Glutamatergic neuron (in vitro differentiated cells): ENCODE results near the gene DCAF4. TPM values are rescaled to one million over a fixed set of nuclear protein-coding genes. Genes with fewer than 3 reads are reported as not detected.

Experiments
- DNase-seq: peaks from one replicate; pipeline ENCODE4 v3.0.0; 2022
- H3K27ac Mint-ChIP-seq: one replicate; pipeline ENCODE4 v1.8.0; 2020; ENCODE audit warnings: mild to moderate bottlenecking, mixed read lengths, inconsistent platforms; ENCODE audit not compliant: unreplicated experiment
- H3K27me3 Mint-ChIP-seq: one replicate; pipeline ENCODE4 v1.8.0; 2020; ENCODE audit warnings: mild to moderate bottlenecking, moderate library complexity, mixed read lengths, inconsistent platforms; ENCODE audit not compliant: unreplicated experiment
- H3K36me3 Mint-ChIP-seq: one replicate; pipeline ENCODE4 v1.8.0; 2020; ENCODE audit warnings: mild to moderate bottlenecking, mixed read lengths, inconsistent platforms; ENCODE audit not compliant: unreplicated experiment
- H3K4me1 Mint-ChIP-seq: one replicate; pipeline ENCODE4 v1.8.0; 2020; ENCODE audit warnings: mild to moderate bottlenecking, low read depth, mixed read lengths, inconsistent platforms; ENCODE audit not compliant: unreplicated experiment
- H3K4me3 Mint-ChIP-seq: one replicate; pipeline ENCODE4 v1.8.0; 2020; ENCODE audit warnings: mild to moderate bottlenecking, mixed read lengths, inconsistent platforms; ENCODE audit not compliant: unreplicated experiment
- H3K9me3 Mint-ChIP-seq: one replicate; pipeline ENCODE4 v1.8.0; 2020; ENCODE audit warnings: mild to moderate bottlenecking, moderate library complexity, mixed read lengths, inconsistent platforms; ENCODE audit not compliant: unreplicated experiment
- CTCF ChIP-seq: fragments of 200-600 bp; sonication (generic); IDR thresholded peaks from one replicate; pipeline ENCODE4 v1.5.0; 2021; ENCODE audit not compliant: partially characterized antibody, unreplicated experiment
- total RNA-seq: library from RNA; stranded (reverse); fragmentation: NEBNext Ultra II Directional; extraction: Animal tissue kit (Norgen Biotek cat#: 25700); gene quantifications from one replicate; pipeline ENCODE4 v1.2.1, GENCODE V29; 2021; ENCODE audit not compliant: unreplicated experiment

Gene DCAF4
- total RNA-seq, 1 donor from 2014 or later = 23.4 TPM

- Mint-ChIP-seq H3K27me3 (peaks cover 2% of the 10 kb centered on the region), H3K9me3 (peaks cover 3% of the 10 kb centered on the region), H3K36me3 (no peaks in the 10 kb centered on the region), H3K4me1 (peaks cover 19% of the 10 kb centered on the region), H3K4me3 (no peak overlapping the region), H3K27ac (no peak overlapping the region)
- TF ChIP-seq CTCF = no peak
- no peak for DNase-seq
These were observed 43.2 kb upstream of the DCAF4 start for GRCh38 chr14:72883109-72883508.

- H3K9me3 Mint-ChIP-seq = peaks cover 5% of the 10 kb centered on the region
- H3K4me3 Mint-ChIP-seq = no peak overlapping the region
- TF ChIP-seq CTCF = no peak
These were observed 42.3 kb upstream of the DCAF4 start for GRCh38 chr14:72883961-72884360.

GRCh38 chr14:72884386-72884785 lies 41.9 kb upstream of the DCAF4 start:
- no peak for TF ChIP-seq CTCF
- peaks cover 29% of the 10 kb centered on the region for H3K4me1 Mint-ChIP-seq
- H3K36me3 Mint-ChIP-seq = no peaks in the 10 kb centered on the region
- no peak overlapping the region for H3K4me3 Mint-ChIP-seq
- peaks cover 5% of the 10 kb centered on the region for H3K9me3 Mint-ChIP-seq
- peaks cover 2% of the 10 kb centered on the region for H3K27me3 Mint-ChIP-seq
- DNase-seq = no peak
- H3K27ac Mint-ChIP-seq = no peak overlapping the region

More at GRCh38 chr14:72883961-72884360, 42.3 kb upstream of the DCAF4 start:
- Mint-ChIP-seq H3K36me3 (no peaks in the 10 kb centered on the region), H3K27me3 (peaks cover 2% of the 10 kb centered on the region), H3K27ac (no peak overlapping the region), H3K4me1 (peaks cover 26% of the 10 kb centered on the region)
- DNase-seq = no peak

- DNase-seq = no peak
- Mint-ChIP-seq H3K27ac (no peak overlapping the region), H3K4me1 (peaks cover 29% of the 10 kb centered on the region), H3K4me3 (no peak overlapping the region), H3K27me3 (no peaks in the 10 kb centered on the region), H3K36me3 (no peaks in the 10 kb centered on the region), H3K9me3 (peaks cover 3% of the 10 kb centered on the region)
- no peak for TF ChIP-seq CTCF
These were observed 38.8 kb upstream of the DCAF4 start for GRCh38 chr14:72887514-72887913.

- DNase-seq = no peak
- no peak overlapping the region for H3K4me3 Mint-ChIP-seq
- H3K27ac Mint-ChIP-seq = no peak overlapping the region
- peaks cover 3% of the 10 kb centered on the region for H3K9me3 Mint-ChIP-seq
- peaks cover 1% of the 10 kb centered on the region for H3K27me3 Mint-ChIP-seq
- peaks cover 23% of the 10 kb centered on the region for H3K4me1 Mint-ChIP-seq
- no peaks in the 10 kb centered on the region for H3K36me3 Mint-ChIP-seq
- TF ChIP-seq CTCF = no peak
These were observed 38.1 kb upstream of the DCAF4 start for GRCh38 chr14:72888192-72888591.
